HL-60 (cell line): ENCODE measurements around the gene LNPEP.

ENCODE experiments used
- CTCF ChIP-seq: IDR thresholded peaks from one replicate; pipeline ENCODE4 v1.5.1; 2011; ENCODE audit warnings: low read length, control low read depth, inconsistent platforms; ENCODE audit not compliant: insufficient read depth
- GABPA ChIP-seq: IDR thresholded peaks from 2 replicates; pipeline ENCODE4 v1.6.1; 2012; ENCODE audit warnings: low read depth
- POLR2AphosphoS5 ChIP-seq: IDR thresholded peaks from 2 replicates; pipeline ENCODE4 v1.6.1; 2012; ENCODE audit warnings: low read depth
- TF ChIP-seq, protein P1 (sequence below): IDR thresholded peaks from 2 replicates; pipeline ENCODE4 v1.6.1; 2012; ENCODE audit warnings: low read depth; ENCODE audit not compliant: insufficient replicate concordance

DNA sequence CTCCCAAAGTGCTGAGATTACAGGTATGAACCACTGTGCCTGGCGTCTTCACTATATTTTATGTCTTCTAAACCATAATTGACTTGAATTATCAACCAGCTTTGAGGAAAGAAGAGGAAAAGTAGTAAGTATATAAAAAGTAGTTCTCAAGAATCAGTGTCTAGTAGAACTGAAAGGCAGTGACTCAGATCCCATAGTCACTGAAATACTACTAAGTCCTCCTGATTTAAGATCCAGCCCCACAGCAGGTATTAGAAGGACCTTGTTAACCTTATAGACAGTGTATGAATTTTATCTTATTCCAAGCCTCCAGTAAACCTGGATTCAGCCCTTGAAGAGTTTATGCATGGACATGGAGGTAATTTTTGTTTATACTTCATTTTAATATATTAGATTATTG, 31.5 kb downstream of the LNPEP start:
- TF ChIP-seq CTCF (no peak), POLR2AphosphoS5 (no peak), GABPA (no peak)
- TF ChIP-seq, protein P1, sequence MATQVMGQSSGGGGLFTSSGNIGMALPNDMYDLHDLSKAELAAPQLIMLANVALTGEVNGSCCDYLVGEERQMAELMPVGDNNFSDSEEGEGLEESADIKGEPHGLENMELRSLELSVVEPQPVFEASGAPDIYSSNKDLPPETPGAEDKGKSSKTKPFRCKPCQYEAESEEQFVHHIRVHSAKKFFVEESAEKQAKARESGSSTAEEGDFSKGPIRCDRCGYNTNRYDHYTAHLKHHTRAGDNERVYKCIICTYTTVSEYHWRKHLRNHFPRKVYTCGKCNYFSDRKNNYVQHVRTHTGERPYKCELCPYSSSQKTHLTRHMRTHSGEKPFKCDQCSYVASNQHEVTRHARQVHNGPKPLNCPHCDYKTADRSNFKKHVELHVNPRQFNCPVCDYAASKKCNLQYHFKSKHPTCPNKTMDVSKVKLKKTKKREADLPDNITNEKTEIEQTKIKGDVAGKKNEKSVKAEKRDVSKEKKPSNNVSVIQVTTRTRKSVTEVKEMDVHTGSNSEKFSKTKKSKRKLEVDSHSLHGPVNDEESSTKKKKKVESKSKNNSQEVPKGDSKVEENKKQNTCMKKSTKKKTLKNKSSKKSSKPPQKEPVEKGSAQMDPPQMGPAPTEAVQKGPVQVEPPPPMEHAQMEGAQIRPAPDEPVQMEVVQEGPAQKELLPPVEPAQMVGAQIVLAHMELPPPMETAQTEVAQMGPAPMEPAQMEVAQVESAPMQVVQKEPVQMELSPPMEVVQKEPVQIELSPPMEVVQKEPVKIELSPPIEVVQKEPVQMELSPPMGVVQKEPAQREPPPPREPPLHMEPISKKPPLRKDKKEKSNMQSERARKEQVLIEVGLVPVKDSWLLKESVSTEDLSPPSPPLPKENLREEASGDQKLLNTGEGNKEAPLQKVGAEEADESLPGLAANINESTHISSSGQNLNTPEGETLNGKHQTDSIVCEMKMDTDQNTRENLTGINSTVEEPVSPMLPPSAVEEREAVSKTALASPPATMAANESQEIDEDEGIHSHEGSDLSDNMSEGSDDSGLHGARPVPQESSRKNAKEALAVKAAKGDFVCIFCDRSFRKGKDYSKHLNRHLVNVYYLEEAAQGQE: no peak
